Activated naive CD4-positive, alpha-beta T cell treated with anti-CD3 and anti-CD28 coated beads, Interleukin-2, amount 10 ng/mL, durations not matched to agents 7 days and 5 days (primary cell): ENCODE results near the gene NPPB.

Experiments used
- CTCF ChIA-PET: fragments of 350-600 bp; sonication (Branson Sonifier 250); formaldehyde crosslinking; loops from one replicate; lab custom pipeline; 2021; ENCODE audit warnings: antibody characterized with exemption; lab: Charles Lee
- DNase-seq: peaks from one replicate; pipeline ENCODE4 v3.0.0-alpha.2; 2020
- H3K27ac Mint-ChIP-seq: one replicate; pipeline ENCODE4 v1.8.0; 2021; ENCODE audit warnings: mild to moderate bottlenecking, moderate library complexity, mixed read lengths
- H3K27me3 Mint-ChIP-seq: one replicate; pipeline ENCODE4 v1.8.0; 2021; ENCODE audit warnings: mild to moderate bottlenecking, mixed read lengths
- H3K36me3 Mint-ChIP-seq: one replicate; pipeline ENCODE4 v1.8.0; 2021; ENCODE audit warnings: mixed read lengths
- H3K4me1 Mint-ChIP-seq: one replicate; pipeline ENCODE4 v1.8.0; 2021; ENCODE audit warnings: mixed read lengths
- H3K4me3 Mint-ChIP-seq: one replicate; pipeline ENCODE4 v1.8.0; 2021; ENCODE audit warnings: mild to moderate bottlenecking, moderate library complexity, mixed read lengths
- H3K9me3 Mint-ChIP-seq: one replicate; pipeline ENCODE4 v1.8.0; 2021; ENCODE audit warnings: mixed read lengths

NPPB gene

GRCh38 chr1:11839727-11840705 is 18.7 kb downstream of the NPPB start:
- no peak for DNase-seq
- no peak overlapping the region for H3K27ac Mint-ChIP-seq
- CTCF ChIA-PET: interaction anchor here (1.1 to 5.0 kb wide), 4 partner anchors 39 to 68 kb away, joined by 3 to 36 read pairs (median 4); no protein-coding TSS in a partner anchor
- H3K4me1 Mint-ChIP-seq: peaks cover 3% of the 10 kb centered on the region
- no peaks in the 10 kb centered on the region for H3K9me3 Mint-ChIP-seq
- no peaks in the 10 kb centered on the region for H3K27me3 Mint-ChIP-seq
- H3K4me3 Mint-ChIP-seq: no peak overlapping the region
- peaks cover 32% of the 10 kb centered on the region for H3K36me3 Mint-ChIP-seq

GRCh38 chr1:11838349-11839272 is 20.1 kb downstream of the NPPB start:
- Mint-ChIP-seq H3K9me3 (no peaks in the 10 kb centered on the region), H3K27ac (no peak overlapping the region), H3K4me1 (peaks cover 3% of the 10 kb centered on the region), H3K27me3 (no peaks in the 10 kb centered on the region), H3K4me3 (no peak overlapping the region), H3K36me3 (peaks cover 28% of the 10 kb centered on the region)
- CTCF ChIA-PET: interaction anchor here (0.6 to 5.0 kb wide), 11 partner anchors 9 to 192 kb away, joined by 3 to 36 read pairs (median 4); partner anchors contain the start of gene NPPA
- peak; percentile 82 for DNase-seq

- Mint-ChIP-seq H3K36me3 (peaks cover 27% of the 10 kb centered on the region), H3K27me3 (no peaks in the 10 kb centered on the region), H3K4me3 (no peak overlapping the region), H3K9me3 (no peaks in the 10 kb centered on the region), H3K4me1 (peaks cover 3% of the 10 kb centered on the region), H3K27ac (no peak overlapping the region)
- no peak for DNase-seq
- CTCF ChIA-PET: interaction anchor here (0.6 to 5.0 kb wide), 12 partner anchors 9 to 193 kb away, joined by 3 to 36 read pairs (median 4); partner anchors contain the start of gene NPPA
These were observed 20.9 kb downstream of the NPPB start for GRCh38 chr1:11837767-11838348.

- CTCF ChIA-PET: interaction anchor here (0.6 to 5.0 kb wide), 9 partner anchors 8 to 283 kb away, joined by 3 to 36 read pairs (median 3); partner anchors contain the start of gene NPPA
- H3K27ac Mint-ChIP-seq: no peak overlapping the region
- H3K27me3 Mint-ChIP-seq: no peaks in the 10 kb centered on the region
- no peaks in the 10 kb centered on the region for H3K9me3 Mint-ChIP-seq
- peaks cover 3% of the 10 kb centered on the region for H3K4me1 Mint-ChIP-seq
- peaks cover 25% of the 10 kb centered on the region for H3K36me3 Mint-ChIP-seq
- H3K4me3 Mint-ChIP-seq: no peak overlapping the region
- no peak for DNase-seq
These were observed 21.6 kb downstream of the NPPB start for GRCh38 chr1:11836955-11837766.

GRCh38 chr1:11835441-11836225 is 23.1 kb downstream of the NPPB start:
- no peak for DNase-seq
- Mint-ChIP-seq H3K27ac (no peak overlapping the region), H3K9me3 (no peaks in the 10 kb centered on the region), H3K4me3 (no peak overlapping the region), H3K36me3 (peaks cover 20% of the 10 kb centered on the region), H3K27me3 (no peaks in the 10 kb centered on the region), H3K4me1 (peaks cover 3% of the 10 kb centered on the region)
- CTCF ChIA-PET: interaction anchor here (0.6 to 5.0 kb wide), 3 partner anchors 49 to 63 kb away, joined by 3 to 36 read pairs (median 3); no protein-coding TSS in a partner anchor

- peaks cover 28% of the 10 kb centered on the region for H3K36me3 Mint-ChIP-seq
- DNase-seq: no peak
- no peaks in the 10 kb centered on the region for H3K27me3 Mint-ChIP-seq
- no peak overlapping the region for H3K27ac Mint-ChIP-seq
- H3K9me3 Mint-ChIP-seq: no peaks in the 10 kb centered on the region
- no peak overlapping the region for H3K4me3 Mint-ChIP-seq
- H3K4me1 Mint-ChIP-seq: peaks cover 3% of the 10 kb centered on the region
- CTCF ChIA-PET: no interaction called here
These were observed 24.8 kb downstream of the NPPB start for GRCh38 chr1:11833900-11834299.

GRCh38 chr1:11833497-11833896 is 25.2 kb downstream of the NPPB start:
- no peaks in the 10 kb centered on the region for H3K4me1 Mint-ChIP-seq
- H3K27me3 Mint-ChIP-seq: no peaks in the 10 kb centered on the region
- H3K9me3 Mint-ChIP-seq: no peaks in the 10 kb centered on the region
- H3K27ac Mint-ChIP-seq: no peak overlapping the region
- peaks cover 27% of the 10 kb centered on the region for H3K36me3 Mint-ChIP-seq
- CTCF ChIA-PET: no interaction called here
- no peak overlapping the region for H3K4me3 Mint-ChIP-seq
- DNase-seq: no peak

GRCh38 chr1:11831945-11832725 is 26.6 kb downstream of the NPPB start:
- Mint-ChIP-seq H3K27me3 (no peaks in the 10 kb centered on the region), H3K4me3 (no peak overlapping the region), H3K27ac (no peak overlapping the region), H3K9me3 (no peaks in the 10 kb centered on the region), H3K4me1 (no peaks in the 10 kb centered on the region), H3K36me3 (peaks cover 27% of the 10 kb centered on the region)
- no peak for DNase-seq
- CTCF ChIA-PET: interaction anchor here (1.0 to 1.1 kb wide), 2 partner anchors 60 to 62 kb away, joined by 3 read pairs; no protein-coding TSS in a partner anchor

- peaks cover 20% of the 10 kb centered on the region for H3K36me3 Mint-ChIP-seq
These were observed 30.2 kb downstream of the NPPB start for GRCh38 chr1:11828511-11828910.

GRCh38 chr1:11826946-11827345 is 31.8 kb downstream of the NPPB start:
- Mint-ChIP-seq H3K9me3 (no peaks in the 10 kb centered on the region), H3K27ac (no peak overlapping the region), H3K36me3 (peaks cover 22% of the 10 kb centered on the region), H3K4me3 (no peak overlapping the region), H3K27me3 (no peaks in the 10 kb centered on the region), H3K4me1 (no peaks in the 10 kb centered on the region)
- CTCF ChIA-PET: no interaction called here
- no peak for DNase-seq

More at GRCh38 chr1:11828511-11828910, 30.2 kb downstream of the NPPB start:
- H3K4me1 Mint-ChIP-seq: no peaks in the 10 kb centered on the region
- DNase-seq: no peak
- no peaks in the 10 kb centered on the region for H3K9me3 Mint-ChIP-seq
- H3K4me3 Mint-ChIP-seq: no peak overlapping the region
- no peak overlapping the region for H3K27ac Mint-ChIP-seq
- CTCF ChIA-PET: interaction anchor here (1.0 to 1.9 kb wide), 2 partner anchors 9 to 10 kb away, joined by 3 to 4 read pairs; no protein-coding TSS in a partner anchor
- no peaks in the 10 kb centered on the region for H3K27me3 Mint-ChIP-seq

GRCh38 chr1:11825131-11825530 is 33.6 kb downstream of the NPPB start:
- Mint-ChIP-seq H3K4me3 (no peak overlapping the region), H3K36me3 (peaks cover 22% of the 10 kb centered on the region), H3K4me1 (no peaks in the 10 kb centered on the region), H3K9me3 (no peaks in the 10 kb centered on the region), H3K27me3 (no peaks in the 10 kb centered on the region), H3K27ac (no peak overlapping the region)
- CTCF ChIA-PET: interaction anchor here (1.2 kb wide), 1 partner anchor 13 kb away, joined by 3 read pairs; no protein-coding TSS in a partner anchor
- DNase-seq: no peak
